Activated CD8-positive, alpha-beta memory T cell treated with anti-CD3 and anti-CD28 coated beads for 4 hours (primary cell): ENCODE results near the gene CCDC170.
"Not testable (repeated sequence)": the region's sequence is repeated elsewhere in the genome, so short reads cannot be mapped to it uniquely, and the experiment has no call there.

Source experiments
- DNase-seq, 2 donors: peaks; one replicate each; pipeline ENCODE4 v3.0.0-alpha.2; 2020; ENCODE audit warnings: low read depth in 2 of 2

Gene CCDC170

DNA sequence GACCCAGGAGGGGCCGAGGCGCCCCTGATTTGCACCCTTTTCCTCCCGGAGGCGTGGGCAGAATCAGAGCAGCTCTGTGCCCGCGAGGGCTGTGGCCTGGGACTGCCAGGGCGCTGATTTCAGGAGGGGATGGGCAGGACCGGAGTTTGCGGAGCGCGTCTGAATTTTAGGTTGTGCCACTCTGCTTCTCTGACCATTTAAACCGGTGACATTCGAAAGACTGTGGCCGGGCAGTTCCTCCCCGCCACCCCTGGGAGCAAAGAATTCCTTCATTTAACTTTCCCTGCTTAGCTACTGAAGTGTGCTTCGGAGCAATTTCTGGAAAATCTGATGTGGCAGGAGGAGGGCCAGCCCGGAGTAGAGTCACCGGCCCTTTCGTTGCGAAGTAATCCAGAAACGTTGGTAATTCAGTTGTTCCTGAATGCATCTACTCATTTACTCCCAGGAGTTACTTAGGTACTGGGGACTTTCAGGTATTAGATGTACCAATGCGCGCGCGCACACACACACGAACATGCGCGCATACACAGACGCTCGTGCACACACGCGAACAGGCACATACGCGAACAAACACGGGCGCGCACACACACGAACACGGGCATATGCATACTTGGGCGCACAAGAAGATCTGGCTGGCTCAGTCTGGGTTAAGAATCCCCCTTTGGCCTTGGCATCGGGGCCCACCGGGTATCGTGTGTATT lies 568 bp downstream of the CCDC170 start:
- DNase-seq = no peak

DNA sequence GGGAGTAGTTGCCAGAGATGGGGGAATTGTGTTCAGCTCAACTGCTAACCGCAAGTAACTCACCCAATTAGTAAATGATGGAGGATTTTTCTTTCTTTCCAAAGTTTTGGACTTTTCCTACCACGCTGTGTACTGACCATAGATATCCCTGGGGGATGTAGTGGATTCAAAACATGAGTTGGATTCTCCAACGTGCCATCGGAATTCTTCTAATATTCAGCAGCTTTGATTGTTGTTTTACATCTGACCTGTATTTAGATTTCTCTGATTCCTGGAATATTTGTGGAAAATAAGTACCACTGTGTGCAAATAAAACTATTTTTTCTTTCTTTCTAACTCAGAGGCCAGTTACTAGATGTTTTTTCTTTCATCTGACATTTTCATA lies 1.1 kb downstream of the CCDC170 start:
- DNase-seq = no peak

DNA sequence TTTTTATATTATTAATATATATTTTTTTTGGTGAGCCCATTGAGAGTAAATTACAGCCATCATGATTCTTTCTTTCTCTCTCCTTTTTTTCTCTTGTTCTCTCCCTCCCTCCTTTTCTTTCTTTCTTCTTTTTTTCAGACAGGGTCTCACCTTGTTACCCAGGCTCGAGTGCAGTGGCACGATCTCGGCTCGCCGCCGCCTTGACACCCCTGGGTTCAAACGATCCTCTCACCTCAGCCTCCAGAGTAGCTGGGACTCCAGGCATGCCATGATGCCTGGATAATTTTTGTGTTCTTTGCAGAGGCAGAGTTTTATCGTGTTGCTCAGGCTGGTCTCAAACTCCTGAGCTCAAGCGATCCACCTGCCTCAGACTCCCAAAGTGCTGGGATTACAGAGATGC lies 1.6 kb downstream of the CCDC170 start:
- no peak for DNase-seq

DNA sequence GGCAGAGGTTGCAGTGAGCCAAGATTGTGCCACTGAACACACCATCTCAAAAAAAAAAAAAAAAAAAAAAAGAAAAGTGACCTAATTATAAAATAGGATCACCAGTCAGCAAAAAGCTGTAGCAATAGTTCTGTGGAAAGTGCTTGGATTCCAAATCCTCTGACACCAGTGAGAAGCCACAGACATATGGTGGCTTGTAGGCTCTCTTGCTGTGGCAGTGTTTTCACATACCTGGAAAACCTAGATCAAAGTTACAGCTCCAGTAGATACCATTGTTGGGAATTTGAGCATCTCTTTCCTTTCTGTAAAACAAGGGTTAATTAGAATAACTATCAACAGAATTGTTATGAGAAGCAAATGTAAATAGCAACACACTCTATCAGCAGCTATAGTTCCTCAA lies 4.1 kb downstream of the CCDC170 start:
- no peak for DNase-seq

DNA sequence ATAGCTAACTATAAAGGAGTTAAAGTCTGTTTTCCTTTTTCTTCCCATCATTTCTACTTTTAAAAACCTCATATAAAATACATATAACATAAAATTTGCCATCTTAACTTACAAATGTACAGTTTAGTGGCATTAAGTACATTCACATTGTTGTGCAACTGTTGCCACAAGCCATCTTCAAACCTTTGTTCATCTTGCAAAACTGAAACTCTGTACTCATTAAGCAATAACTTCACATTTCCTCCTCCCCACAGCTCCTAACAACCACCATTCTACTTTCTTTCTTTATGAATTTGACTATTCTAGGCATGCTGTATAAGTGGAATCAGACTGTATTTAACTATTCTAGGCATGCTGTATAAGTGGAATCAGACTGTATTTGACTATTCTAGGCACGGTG lies 4.5 kb downstream of the CCDC170 start:
- DNase-seq = no peak

DNA sequence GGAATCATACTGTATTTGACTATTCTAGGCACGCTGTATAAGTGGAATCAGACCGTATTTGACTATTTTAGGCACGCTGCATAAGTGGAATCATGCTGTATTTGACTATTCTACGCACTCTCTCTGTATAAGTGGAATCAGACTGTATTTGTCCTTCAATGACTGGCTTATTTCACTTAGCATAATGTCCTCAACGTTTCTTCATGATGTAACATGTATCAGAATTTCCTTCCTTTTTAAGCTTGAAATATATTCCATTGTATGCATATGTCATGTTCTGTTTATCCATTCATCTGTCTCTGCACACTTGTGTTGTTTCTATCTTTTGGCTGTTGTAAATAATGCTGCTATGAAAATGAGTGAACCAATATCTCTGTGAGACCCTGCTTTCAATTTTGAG lies 5.7 kb downstream of the CCDC170 start:
- no peak for DNase-seq

DNA sequence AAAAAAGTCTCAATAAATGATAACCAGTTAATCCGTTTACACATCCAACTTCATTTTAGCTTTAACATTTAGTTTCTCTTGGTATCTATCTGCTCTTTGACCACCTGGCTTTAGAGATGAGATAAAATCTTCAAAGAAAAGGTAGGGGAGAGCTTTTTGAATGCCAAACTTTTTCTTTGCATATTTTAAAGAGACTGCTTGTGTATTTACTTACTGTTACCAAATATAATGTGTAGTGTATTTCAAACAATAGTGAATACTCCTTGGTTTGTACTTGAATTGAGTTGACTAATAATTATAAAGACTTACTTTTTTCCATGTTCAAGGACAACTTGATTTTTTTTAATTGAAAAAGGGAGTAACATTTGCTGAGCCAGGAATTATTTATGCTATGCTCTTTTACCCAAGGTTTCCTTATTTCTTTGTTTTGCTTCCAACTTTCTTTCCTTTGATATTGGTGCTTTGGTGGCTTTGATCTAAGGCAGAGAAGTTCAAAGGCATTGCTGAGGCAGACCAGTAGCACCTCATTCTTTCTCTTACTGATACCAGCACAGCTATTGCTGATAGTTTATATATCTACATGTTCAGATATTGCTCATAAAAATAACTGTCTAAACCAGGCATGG lies 7.8 kb downstream of the CCDC170 start:
- DNase-seq = no peak

DNA sequence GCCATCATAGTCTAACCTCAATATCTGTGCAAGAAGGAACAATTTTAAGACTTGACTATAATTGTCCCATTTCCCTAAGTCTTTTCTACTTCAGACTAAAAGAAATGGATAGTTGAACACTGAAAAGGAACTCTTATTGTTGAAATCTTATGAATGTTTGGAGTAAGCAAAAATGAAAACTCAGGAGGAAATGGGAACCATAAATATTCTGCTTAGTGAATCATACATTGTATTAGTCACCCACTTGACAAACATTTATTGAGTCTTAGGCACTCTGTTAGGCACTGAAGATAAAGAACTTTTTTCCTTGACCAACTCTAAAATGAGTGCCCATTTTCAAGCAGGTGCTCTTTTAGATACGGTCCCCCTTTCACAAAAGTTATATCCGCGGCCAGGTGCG lies 8.7 kb downstream of the CCDC170 start:
- DNase-seq = no peak

DNA sequence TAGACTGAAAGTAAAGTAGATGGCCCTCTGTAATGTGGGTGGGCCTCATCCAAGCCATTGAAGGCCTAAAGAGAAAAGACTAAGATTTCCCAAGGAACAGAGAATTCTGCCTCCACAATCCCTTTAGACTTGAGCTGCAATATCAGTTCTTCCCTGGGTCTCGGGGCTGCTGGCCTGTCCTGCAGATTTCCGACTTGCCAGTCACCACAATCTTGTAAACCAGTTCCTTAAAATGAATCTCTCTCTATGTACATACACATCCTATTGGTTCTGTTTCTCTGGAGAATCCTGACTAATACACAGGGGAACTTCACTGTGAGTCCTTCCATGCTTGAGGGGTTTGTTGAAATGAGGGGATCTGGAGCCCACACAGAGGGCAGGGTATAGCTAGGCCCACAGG lies 12.9 kb downstream of the CCDC170 start:
- DNase-seq = no peak

DNA sequence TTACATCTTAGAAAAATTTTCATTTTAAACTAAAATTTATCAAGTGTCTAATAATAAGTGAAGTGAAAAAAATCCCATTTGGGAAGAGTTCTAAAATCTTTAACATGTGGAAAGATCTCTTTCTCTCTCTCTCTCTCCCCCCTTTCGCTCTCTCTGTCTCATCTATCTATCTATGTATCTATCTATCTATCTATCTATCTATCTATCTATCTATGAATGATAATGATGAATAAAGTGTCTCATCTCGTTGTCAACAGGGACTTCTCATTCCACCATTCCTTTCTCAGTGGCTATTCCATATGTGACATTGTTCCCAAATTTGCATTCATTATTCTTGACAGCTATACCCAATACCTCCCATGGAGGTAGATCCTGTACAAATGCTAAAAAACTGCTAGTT lies 15.2 kb downstream of the CCDC170 start:
- DNase-seq = no peak

DNA sequence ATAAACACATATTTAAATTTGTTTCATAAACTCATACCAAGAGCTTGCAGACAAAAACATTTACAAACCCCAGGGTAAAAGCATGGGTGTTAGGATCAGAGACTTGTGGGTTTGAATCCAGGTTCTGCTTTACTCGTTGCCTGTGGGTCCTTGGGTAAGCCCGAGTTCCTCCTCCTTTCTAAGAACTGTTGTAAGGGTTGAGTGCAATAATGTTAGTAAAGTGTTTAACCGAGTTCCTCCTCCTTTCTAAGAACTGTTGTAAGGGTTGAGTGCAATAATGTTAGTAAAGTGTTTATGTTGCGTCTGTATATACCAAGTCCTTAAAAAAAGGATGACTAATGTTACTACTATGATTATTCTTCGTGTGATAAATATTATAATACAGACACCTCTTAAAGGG lies 18.7 kb downstream of the CCDC170 start:
- DNase-seq = no peak

DNA sequence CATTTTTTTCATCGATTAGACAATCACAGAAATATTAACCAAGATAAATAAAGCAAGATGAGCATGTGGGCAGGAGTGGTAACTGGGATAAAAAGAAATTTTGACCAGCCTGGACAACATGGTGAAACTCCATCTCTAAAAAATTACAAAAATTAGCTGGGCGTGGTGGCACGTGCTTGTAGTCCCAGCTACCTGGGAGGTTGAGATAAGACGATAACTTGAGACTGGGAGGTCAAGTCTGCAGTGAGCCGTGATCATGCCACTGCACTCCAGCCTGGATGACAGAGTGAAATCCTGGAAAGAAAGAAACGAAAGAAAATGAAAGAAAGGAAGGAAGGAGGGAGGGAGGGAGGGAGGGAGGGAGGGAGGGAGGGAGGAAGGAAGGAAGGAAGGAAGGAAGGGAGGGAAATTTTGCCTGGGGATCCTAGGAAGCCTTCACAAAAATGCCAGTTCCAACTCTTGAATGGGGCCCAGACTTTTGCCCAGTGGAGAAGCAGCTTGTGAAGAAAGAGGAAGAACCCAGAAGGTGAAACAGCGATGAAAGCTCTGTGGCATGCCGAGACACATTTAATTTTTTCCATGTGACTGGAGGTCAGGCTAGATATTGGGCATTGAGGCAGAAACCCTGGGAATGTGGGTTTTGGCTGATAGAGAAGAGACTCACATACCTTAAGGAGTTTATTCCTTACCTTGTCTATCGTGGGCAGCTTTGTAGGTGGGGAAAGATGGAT lies 20.3 kb downstream of the CCDC170 start:
- DNase-seq = no peak

DNA sequence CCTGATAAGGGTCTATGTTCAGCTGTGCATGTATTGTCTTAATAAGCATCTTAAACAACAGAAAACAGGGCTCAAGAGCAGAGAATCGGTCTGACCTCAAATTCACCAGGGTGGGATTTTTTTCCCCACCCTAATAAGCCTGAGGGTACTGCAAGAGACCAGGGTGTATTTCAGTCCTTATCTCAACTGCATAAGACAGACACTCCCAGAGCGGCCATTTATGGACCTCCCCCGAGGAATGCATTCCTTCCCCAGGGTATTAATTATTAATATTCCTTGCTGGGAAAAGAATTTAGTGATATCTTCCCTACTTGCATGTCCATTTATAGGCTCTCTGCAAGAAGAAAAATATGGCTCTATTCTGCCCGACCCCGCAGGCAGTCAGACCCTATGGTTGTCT lies 25.2 kb downstream of the CCDC170 start:
- DNase-seq = not testable (repeated sequence)

DNA sequence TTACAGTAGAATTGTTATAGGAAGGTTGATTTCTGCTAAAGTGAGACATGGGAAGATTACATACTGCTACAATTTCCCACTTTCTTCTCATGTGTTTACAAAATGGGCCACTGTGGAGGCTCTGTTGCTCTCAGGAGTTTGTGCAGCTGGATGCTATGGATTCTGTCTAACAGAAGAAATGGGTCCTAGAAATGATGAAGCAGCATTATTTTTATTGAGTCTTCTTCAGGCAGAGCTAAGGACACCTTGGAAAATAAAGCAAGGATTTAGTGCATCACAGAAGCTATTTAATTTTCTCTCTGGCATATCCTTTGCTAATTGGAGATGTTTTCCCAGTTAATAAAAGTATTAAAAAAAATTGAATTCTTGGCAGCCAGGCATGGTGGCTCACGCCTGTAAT lies 29.2 kb downstream of the CCDC170 start:
- DNase-seq = no peak

DNA sequence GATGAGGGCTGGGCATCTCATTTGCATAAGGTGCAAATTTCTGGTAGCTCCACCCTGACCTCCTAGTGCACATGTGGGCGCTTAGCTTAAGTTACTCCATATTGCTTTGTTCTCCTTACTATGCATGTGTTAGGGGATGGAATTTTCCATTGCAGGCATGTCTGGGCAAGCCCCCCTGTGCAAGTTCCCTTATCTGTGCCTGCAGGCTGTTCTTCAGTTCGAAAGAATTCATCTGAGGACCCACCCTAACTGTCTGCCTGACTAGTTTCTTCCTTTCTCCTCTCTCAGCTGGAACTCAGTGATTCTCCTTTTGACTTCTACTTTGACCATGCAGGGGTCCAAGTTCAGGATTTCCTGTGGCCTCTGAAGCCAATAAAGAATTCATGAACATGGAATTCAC lies 30.2 kb downstream of the CCDC170 start:
- DNase-seq = no peak

DNA sequence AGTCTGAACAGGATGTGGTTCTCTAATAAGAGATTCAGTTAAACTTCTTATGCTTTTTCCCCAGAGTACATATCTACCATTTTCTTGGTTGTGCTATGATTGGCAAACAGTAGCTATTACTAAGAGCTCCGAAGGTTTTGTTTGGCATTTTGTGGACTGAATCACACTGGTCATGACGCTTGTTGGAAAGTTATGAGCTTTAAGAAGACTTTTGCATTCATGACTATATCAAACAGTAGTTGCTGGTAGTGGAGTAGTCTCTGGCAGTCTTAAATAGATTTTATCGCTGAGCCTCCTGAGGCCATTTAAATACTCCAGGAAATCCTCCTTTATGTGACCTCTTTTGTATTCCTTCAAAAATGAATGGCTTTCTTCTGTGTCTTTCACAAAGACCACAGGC lies 40.8 kb downstream of the CCDC170 start:
- no peak for DNase-seq

DNA sequence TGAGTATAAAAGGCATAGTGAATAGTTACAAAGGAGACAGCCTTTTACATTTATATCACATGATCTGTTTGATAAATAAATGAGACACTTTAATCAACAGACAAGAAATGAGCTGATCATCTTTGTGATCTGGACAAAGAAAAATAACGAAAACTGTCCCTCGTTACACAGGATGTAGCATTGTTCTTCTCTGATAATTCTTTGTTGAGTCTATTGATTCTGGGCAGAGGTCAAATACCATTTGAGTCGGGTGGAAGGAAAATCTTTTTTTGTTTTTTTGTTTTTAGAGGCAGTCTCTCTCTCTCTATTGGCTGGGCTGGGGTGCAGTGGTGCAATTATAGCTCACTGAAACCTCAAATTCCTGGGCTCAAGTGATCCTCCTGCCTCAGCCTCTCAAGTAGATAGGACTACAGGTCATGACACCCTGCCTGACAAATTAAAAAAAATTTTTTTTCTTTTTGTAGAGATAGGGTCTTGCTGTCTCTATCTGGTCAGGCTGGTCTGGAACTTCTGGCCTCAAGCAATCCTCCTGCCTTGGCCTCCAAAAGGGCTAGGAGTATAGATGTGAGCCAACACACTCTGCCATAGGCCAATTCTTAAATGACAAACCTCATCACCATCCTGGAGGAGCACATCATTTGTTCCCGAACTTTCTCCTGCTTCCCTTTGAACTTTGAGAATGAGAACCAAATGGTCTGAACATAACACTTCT lies 41.8 kb downstream of the CCDC170 start:
- no peak for DNase-seq

DNA sequence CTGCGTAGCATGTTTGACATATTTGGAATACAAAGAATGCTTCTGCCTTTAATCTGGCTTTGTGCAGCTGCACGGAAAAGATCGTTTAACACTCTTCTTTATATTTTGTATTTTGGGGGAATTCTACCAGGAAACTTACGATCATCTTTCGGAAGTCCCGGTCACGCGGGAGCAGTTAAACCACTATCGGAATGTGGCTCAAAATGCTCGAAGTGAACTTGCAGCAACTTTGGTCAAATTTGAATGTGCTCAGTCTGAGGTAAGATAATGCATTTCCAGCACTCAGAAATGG lies 42.3 kb downstream of the CCDC170 start:
- DNase-seq = no peak

DNA sequence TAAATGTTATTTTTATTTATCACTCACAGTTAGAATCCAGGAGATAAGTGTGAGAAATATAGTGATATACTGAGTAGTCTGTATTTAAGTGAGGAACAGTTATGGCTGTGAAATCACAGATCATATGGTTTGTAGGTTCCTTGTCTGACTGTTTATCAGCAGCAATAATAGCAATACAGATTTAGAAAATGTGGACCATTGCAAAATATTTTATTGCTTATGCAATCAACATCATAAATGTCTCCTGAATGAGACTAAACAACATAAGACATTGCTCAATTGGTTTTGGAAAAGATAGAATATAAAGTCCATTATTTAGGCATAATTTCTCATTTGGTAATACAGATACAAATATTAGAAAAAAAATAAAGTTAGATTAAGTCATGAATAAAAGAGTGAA lies 43.7 kb downstream of the CCDC170 start:
- no peak for DNase-seq

DNA sequence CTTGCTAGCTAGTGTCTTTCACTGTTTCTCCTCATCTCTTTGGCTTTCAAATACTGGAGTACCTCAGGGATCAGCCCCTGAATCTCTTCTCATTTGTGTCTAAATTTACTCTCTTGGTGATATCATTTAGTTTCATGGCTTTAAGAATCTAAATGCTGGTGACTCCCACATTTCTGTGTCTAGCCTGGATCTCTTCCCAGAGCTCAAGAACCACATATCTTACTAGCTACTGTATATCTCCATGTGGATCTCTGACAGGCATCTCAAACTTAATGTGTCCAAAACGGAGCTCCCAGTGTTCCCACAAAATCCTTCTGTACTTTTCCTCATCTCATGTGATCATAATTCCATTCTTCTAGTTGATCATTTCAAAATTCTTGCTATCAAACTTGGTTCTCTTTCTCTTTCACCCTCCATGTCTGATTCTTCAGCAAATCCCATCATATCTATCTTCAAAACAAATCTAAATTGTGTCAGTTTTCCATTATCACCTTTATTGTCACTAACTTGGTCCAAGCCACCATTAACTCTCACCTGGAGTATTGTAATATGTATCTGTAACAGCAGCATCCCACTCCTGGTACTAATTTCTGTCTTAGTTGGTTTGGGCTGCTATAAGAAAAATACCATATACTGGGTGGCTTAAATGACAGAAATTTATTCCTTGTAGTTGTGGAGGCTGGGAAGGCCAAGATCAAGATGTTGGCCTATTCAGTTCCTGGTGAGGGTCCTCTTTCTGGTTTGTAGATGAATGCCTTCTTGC lies 45.9 kb downstream of the CCDC170 start:
- no peak for DNase-seq

DNA sequence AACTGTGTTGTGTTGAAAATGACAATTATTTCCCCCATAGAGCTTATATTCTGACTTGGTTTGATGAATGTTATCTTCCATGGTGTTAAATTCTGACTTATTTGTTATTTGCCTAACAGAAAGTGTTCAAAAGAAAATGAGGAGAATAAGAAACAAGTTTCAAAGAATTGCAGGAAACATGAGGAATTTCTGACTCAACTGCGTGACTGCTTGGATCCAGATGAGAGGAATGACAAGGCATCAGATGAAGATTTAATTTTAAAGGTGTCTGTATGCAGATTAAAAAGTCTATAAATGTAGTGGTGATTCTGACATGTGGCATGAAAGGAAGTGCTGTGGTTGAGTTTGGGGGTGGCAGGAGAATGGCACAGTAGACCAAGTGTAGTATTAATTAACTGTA lies 50.6 kb downstream of the CCDC170 start:
- no peak for DNase-seq

DNA sequence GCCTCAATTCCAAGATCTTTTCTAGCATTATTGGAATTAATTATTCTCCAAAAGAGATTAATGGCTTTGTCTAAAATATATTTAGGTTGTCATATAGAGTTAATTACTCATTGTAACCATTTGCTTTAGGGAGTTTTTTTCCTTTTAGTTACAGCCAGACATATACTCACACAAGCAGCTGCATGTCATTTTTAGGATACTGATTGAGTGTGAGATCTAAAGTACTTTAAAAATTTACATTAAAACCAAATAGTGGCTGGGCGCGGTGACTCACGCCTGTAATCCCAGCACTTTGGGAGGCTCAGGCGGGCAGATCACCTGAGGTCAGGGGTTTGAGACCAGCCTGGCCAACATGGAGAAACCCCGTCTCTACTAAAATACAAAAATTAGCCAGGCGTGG lies 51.1 kb downstream of the CCDC170 start:
- not testable (repeated sequence) for DNase-seq
